GM21360 (cell line): ENCODE measurements around the gene ZNF613.
"Not testable (repeated sequence)": the region's sequence is repeated elsewhere in the genome, so short reads cannot be mapped to it uniquely, and the experiment has no call there.

Experiments
- ATAC-seq: cut with Tn5 transposase; IDR thresholded peaks from one replicate; pipeline ENCODE4 v1.9.1; 2021; ENCODE audit warnings: mild to moderate bottlenecking, moderate library complexity; ENCODE audit not compliant: unreplicated experiment

ZNF613 gene

GRCh38 chr19:51938936-51939335, 11.7 kb downstream of the ZNF613 start:
- no peak for ATAC-seq

- no peak for ATAC-seq
Measured at GRCh38 chr19:51944798-51945552, 17.7 kb downstream of the ZNF613 start.

GRCh38 chr19:51946602-51947001, 19.3 kb downstream of the ZNF613 start:
- no peak for ATAC-seq

- no peak for ATAC-seq
Measured at GRCh38 chr19:51948975-51949374, 21.7 kb downstream of the ZNF613 start.

GRCh38 chr19:51957846-51958245, 30.6 kb downstream of the ZNF613 start:
- ATAC-seq, result not testable (repeated sequence)

GRCh38 chr19:51959791-51960190, 32.5 kb downstream of the ZNF613 start:
- ATAC-seq, result no peak

- ATAC-seq, result not testable (repeated sequence)
Measured at GRCh38 chr19:51960621-51961233, 33.5 kb downstream of the ZNF613 start.

- ATAC-seq, result no peak
Measured at GRCh38 chr19:51965583-51965982, 38.3 kb downstream of the ZNF613 start.

GRCh38 chr19:51970718-51971117, 43.4 kb downstream of the ZNF613 start:
- ATAC-seq, result no peak

- no peak for ATAC-seq
Measured at GRCh38 chr19:51971624-51972023, 44.4 kb downstream of the ZNF613 start.

GRCh38 chr19:51975787-51976186, 48.5 kb downstream of the ZNF613 start:
- not testable (repeated sequence) for ATAC-seq

- no peak for ATAC-seq
Measured at GRCh38 chr19:51976852-51977251, 49.6 kb downstream of the ZNF613 start.

- no peak for ATAC-seq
Measured at GRCh38 chr19:51977346-51977745, 50.1 kb downstream of the ZNF613 start.

- ATAC-seq, result no peak
Measured at GRCh38 chr19:51978882-51979281, 51.6 kb downstream of the ZNF613 start.

- no peak for ATAC-seq
Measured at GRCh38 chr19:51980116-51980736, 53.0 kb downstream of the ZNF613 start.

GRCh38 chr19:51980926-51981325, 53.7 kb downstream of the ZNF613 start:
- not testable (repeated sequence) for ATAC-seq

GRCh38 chr19:51983361-51983760, 56.1 kb downstream of the ZNF613 start:
- no peak for ATAC-seq

- ATAC-seq, result no peak
Measured at GRCh38 chr19:51986309-51987291, 59.3 kb downstream of the ZNF613 start, which contains the start of gene ZNF350. TSS of gene ZNF350 (minus strand) at chr19:51986840. CDS start at chr19:51974360, 12,480 bp downstream.

- no peak for ATAC-seq
Measured at GRCh38 chr19:51993422-51993821, 66.2 kb downstream of the ZNF613 start.

GRCh38 chr19:51994048-51994644, 66.9 kb downstream of the ZNF613 start:
- ATAC-seq, result no peak
